ENCODE measurements around the gene DISC1. TPM values are rescaled to one million over a fixed set of nuclear protein-coding genes. Genes with fewer than 3 reads are reported as not detected.

The DISC1 gene
- total and polyA plus RNA-seq, 2 donors (not counting 3 experiments of a cell fraction or from before 2014, with no cell fraction given), result 3.3 to 14.7 TPM

DNA sequence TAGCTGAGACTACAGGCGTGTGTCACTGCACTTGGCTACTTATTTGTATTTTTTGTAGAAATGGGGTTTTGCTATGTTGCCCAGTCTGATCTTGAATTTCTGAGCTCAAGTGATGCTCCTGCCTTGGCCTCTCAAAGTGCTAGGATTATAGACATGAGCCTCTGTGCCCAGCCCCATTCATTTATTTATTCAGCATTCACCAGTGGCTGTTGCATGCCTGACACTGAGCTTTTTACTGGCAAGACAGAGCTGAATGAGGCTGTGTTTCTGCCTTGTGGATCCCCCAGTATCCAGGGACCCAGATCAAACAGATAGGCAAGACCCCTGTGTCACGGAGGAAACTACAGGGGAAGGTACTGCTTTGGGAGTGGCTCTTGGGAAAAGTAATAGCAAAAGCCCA lies 109.4 kb downstream of the DISC1 start:
- Histone ChIP-seq H3K9ac (replicated peaks; ENCODE audit: extremely low read depth, insufficient read depth, low read length) (no peak overlapping the region), H3K4me3 (replicated peaks in 1 of 3; ENCODE audit: insufficient read depth in 1 of 3, low read depth in 1 of 3, low read length in 3 of 3) (no peak overlapping the region), H3K4me1 (ENCODE audit: control insufficient read depth, extremely low read depth, insufficient read depth, low read length) (no peaks in the 10 kb centered on the region), H3K27ac (ENCODE audit: insufficient read depth, low read depth, low read length) (no peak overlapping the region), H3K27me3 (ENCODE audit: control insufficient read depth in 2 of 2, insufficient read depth in 2 of 2, low read length in 2 of 2) (no peaks in the 10 kb centered on the region), H3K9me3 (replicated peaks; ENCODE audit: control insufficient read depth, insufficient read depth, low read length) (no peaks in the 10 kb centered on the region), H3K4me2 (ENCODE audit: insufficient read depth, low read length) (no peak overlapping the region), H3K9me1 (replicated peaks; ENCODE audit: control insufficient read depth, extremely low read depth, insufficient read depth, low read length) (no peaks in the 10 kb centered on the region), H3K36me3 (ENCODE audit: control insufficient read depth in 2 of 2, extremely low read depth in 1 of 2, insufficient read depth in 2 of 2, low read length in 2 of 2) (no peaks in the 10 kb centered on the region), H3K79me2 (ENCODE audit: control insufficient read depth, insufficient read depth, low read length) (no peaks in the 10 kb centered on the region), H2AFZ (ENCODE audit: low read depth, low read length) (no peak overlapping the region), H4K20me1 (replicated peaks; ENCODE audit: control insufficient read depth, extremely low read depth, insufficient read depth, low read length) (no peaks in the 10 kb centered on the region)
- dilution Hi-C loops (cut with MboI; ENCODE audit: extremely low pct_ligation_motif_present, low sequenced_read_pairs) (no loop called here), intact Hi-C loops (cut with micrococcal nuclease) (no loop called here)
- no TSS peak for BruUV-seq (replicated peaks)
- DNase-seq (ENCODE audit: low read depth, low spot score) (no peak), FAIRE-seq (peak; percentile 4)
- TF ChIP-seq MAX (IDR thresholded peaks at IDR 0.05; ENCODE audit: insufficient read depth, insufficient read length), result no peak
- TF ChIP-seq FOS (IDR thresholded peaks at IDR 0.05; ENCODE audit: borderline replicate concordance, insufficient read depth, low read length), result no peak
- no peak for TF ChIP-seq MYC (IDR thresholded peaks at IDR 0.05; ENCODE audit: low read depth, low read length)
- no peak for TF ChIP-seq EZH2 (IDR thresholded peaks at IDR 0.05; ENCODE audit: borderline replicate concordance, low read depth, low read length, severe bottlenecking)
- TF ChIP-seq, protein P1, sequence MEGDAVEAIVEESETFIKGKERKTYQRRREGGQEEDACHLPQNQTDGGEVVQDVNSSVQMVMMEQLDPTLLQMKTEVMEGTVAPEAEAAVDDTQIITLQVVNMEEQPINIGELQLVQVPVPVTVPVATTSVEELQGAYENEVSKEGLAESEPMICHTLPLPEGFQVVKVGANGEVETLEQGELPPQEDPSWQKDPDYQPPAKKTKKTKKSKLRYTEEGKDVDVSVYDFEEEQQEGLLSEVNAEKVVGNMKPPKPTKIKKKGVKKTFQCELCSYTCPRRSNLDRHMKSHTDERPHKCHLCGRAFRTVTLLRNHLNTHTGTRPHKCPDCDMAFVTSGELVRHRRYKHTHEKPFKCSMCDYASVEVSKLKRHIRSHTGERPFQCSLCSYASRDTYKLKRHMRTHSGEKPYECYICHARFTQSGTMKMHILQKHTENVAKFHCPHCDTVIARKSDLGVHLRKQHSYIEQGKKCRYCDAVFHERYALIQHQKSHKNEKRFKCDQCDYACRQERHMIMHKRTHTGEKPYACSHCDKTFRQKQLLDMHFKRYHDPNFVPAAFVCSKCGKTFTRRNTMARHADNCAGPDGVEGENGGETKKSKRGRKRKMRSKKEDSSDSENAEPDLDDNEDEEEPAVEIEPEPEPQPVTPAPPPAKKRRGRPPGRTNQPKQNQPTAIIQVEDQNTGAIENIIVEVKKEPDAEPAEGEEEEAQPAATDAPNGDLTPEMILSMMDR (IDR thresholded peaks at IDR 0.05; ENCODE audit: extremely low read depth in 1 of 2, insufficient read depth in 1 of 2, low read depth in 1 of 2, low read length in 2 of 2), result no peak
- TF ChIP-seq POLR2A (IDR thresholded peaks at IDR 0.05; ENCODE audit: low read depth, low read length), result no peak
- no peak for TF ChIP-seq POLR2AphosphoS5 (IDR thresholded peaks at IDR 0.05; ENCODE audit: insufficient read depth, low read depth, low read length)
- TF ChIP-seq GATA2 (IDR thresholded peaks at IDR 0.05; ENCODE audit: insufficient read depth, insufficient read length, low read depth, low read length), result no peak
- TF ChIP-seq JUN (IDR thresholded peaks at IDR 0.05; ENCODE audit: borderline replicate concordance, insufficient read depth, insufficient read length, low read depth), result no peak
- ChIA-PET POLR2A (no interaction called here), CTCF (interaction anchor here (1.4 kb wide), 1 partner anchor 21 kb away, joined by 3 read pairs; no protein-coding TSS in a partner anchor)
